HCT116 (cell line): Measurements from ENCODE around the gene RPH3AL. TPM values are rescaled to one million over a fixed set of nuclear protein-coding genes. Genes with fewer than 3 reads are reported as not detected.
"Not testable (repeated sequence)": the region's sequence is repeated elsewhere in the genome, so short reads cannot be mapped to it uniquely, and the experiment has no call there.

Experiments
- ATAC-seq: fragments of 200-7000 bp; cut with Tn5 transposase; 2 replicates; pipeline ENCODE4 v1.9.1; 2020; ENCODE audit warnings: mild to moderate bottlenecking, moderate library complexity
- BruUV-seq: library from RNA; stranded (reverse); fragments of 400-500 nt; replicated peaks from 2 replicates; lab custom pipeline; 2021; lab: Mats Ljungman, UMichigan
- CTCF ChIA-PET: fragments of 300-600 bp; sonication (Branson Sonifier 250); formaldehyde crosslinking; loops from one replicate; lab custom pipeline; 2021; ENCODE audit warnings: antibody characterized with exemption; lab: Charles Lee
- POLR2A ChIA-PET: fragments of 300-600, 350-600 bp; sonication (Branson Sonifier 250); formaldehyde crosslinking; loops from one replicate; lab custom pipeline; 2021; ENCODE audit warnings: antibody characterized with exemption; lab: Charles Lee
- RAD21 ChIA-PET, 2 experiments: fragments of 300-600 bp; sonication (Branson Sonifier 250); formaldehyde crosslinking; loops; one replicate each; lab custom pipeline; 2023; ENCODE audit warnings: low total read pairs in 2 of 2; ENCODE audit not compliant: uncharacterized antibody in 2 of 2, unreplicated experiment in 2 of 2, low non-redundant PET in 1 of 2; lab: Charles Lee
- DNase-seq: peaks from one replicate; pipeline ENCODE4 v3.0.0-alpha.2; 2010; ENCODE audit warnings: low read depth, low spot score
- H2AFZ ChIP-seq: fragments of 200-600 bp; shearing (Covaris generic), sonication (generic); 2 replicates; pipeline ENCODE4 v1.6.1; 2017; ENCODE audit warnings: low read depth, mixed run types, mixed read lengths, antibody characterized with exemption, low read length; ENCODE audit not compliant: poor library complexity, severe bottlenecking
- H3K27ac ChIP-seq: 2 replicates; pipeline ENCODE4 v1.5.1; 2012; ENCODE audit warnings: low read depth, low read length
- H3K27me3 ChIP-seq: fragments of 200-600 bp; sonication (generic); 2 replicates; pipeline ENCODE4 v1.6.1; 2016; ENCODE audit warnings: mixed run types, low read length, mixed read lengths; ENCODE audit not compliant: insufficient read depth
- H3K36me3 ChIP-seq, 2 experiments: fragments of 200-500 bp in 1 of 2; fragments of 200-600 bp in 1 of 2; sonication (Bioruptor generic) in 1 of 2; sonication (generic) in 1 of 2; 2 replicates each; pipeline versions ENCODE4 v1.5.1 to v1.6.1; 2014 to 2016; ENCODE audit warnings: low read length in 2 of 2, inconsistent platforms in 1 of 2, mixed read lengths in 1 of 2, mixed run types in 1 of 2; ENCODE audit not compliant: insufficient read depth in 2 of 2, control insufficient read depth in 1 of 2
- H3K4me1 ChIP-seq, 2 experiments: fragments of 200-600 bp in 1 of 2; sonication (generic) in 1 of 2; 2 replicates each; pipeline versions ENCODE4 v1.5.1 to v1.6.1; 2012 to 2017; ENCODE audit warnings: low read length in 2 of 2, inconsistent platforms in 1 of 2, mild to moderate bottlenecking in 1 of 2, mixed read lengths in 1 of 2, mixed run types in 1 of 2, moderate library complexity in 1 of 2; ENCODE audit not compliant: insufficient read depth in 2 of 2, control insufficient read depth in 1 of 2
- H3K4me2 ChIP-seq: fragments of 200-600 bp; sonication (generic); 2 replicates; pipeline ENCODE4 v1.6.1; 2017; ENCODE audit warnings: mixed run types, low read length, mixed read lengths
- H3K4me3 ChIP-seq, 2 experiments: fragments of 200-600 bp in 1 of 2; sonication (generic) in 1 of 2; replicated peaks in 1 of 2; 2 replicates each; pipeline ENCODE4 v1.5.1; 2011 to 2016; ENCODE audit warnings: low read length in 2 of 2, control low read depth in 1 of 2, low read depth in 1 of 2, mild to moderate bottlenecking in 1 of 2, mixed read lengths in 1 of 2, mixed run types in 1 of 2
- H3K79me2 ChIP-seq: fragments of 200-600 bp; sonication (generic); 2 replicates; pipeline ENCODE4 v1.6.1; 2017; ENCODE audit warnings: mild to moderate bottlenecking, mixed run types, low read length, moderate library complexity, mixed read lengths; ENCODE audit not compliant: insufficient read depth
- H3K9ac ChIP-seq: fragments of 200-600 bp; sonication (generic); 2 replicates; pipeline ENCODE4 v1.6.1; 2016; ENCODE audit warnings: low read length, mixed read lengths
- H3K9me2 ChIP-seq: fragments of 200-600 bp; sonication (generic), shearing (Covaris generic); 2 replicates; pipeline ENCODE4 v1.6.1; 2017; ENCODE audit warnings: mixed run types, mild to moderate bottlenecking, moderate library complexity; ENCODE audit not compliant: insufficient read depth
- H3K9me3 ChIP-seq, 2 experiments: fragments of 200-500 bp in 1 of 2; fragments of 200-600 bp in 1 of 2; sonication (Bioruptor generic) in 1 of 2; sonication (generic) in 1 of 2; 2 replicates each; pipeline ENCODE4 v1.6.1; 2014 to 2017; ENCODE audit warnings: low read length in 2 of 2, mixed read lengths in 2 of 2, inconsistent platforms in 1 of 2, low read depth in 1 of 2, mild to moderate bottlenecking in 1 of 2, mixed run types in 1 of 2, moderate library complexity in 1 of 2; ENCODE audit not compliant: control insufficient read depth in 1 of 2, insufficient read depth in 1 of 2
- H4K20me1 ChIP-seq: fragments of 200-600 bp; sonication (generic), shearing (Covaris generic); 2 replicates; pipeline ENCODE4 v1.6.1; 2017; ENCODE audit warnings: mixed run types, mild to moderate bottlenecking, moderate library complexity; ENCODE audit not compliant: insufficient read depth
- ATF3 ChIP-seq: IDR thresholded peaks from 2 replicates; pipeline ENCODE4 v1.6.1; 2012
- CTCF ChIP-seq, 3 experiments: fragments of 200-600 bp in 1 of 3; sonication (generic) in 1 of 3; IDR thresholded peaks in 2 of 3; conservative IDR thresholded peaks in 1 of 3; 2 replicates each; pipeline ENCODE4 v1.5.1; 2012 to 2017; ENCODE audit warnings: low read depth in 2 of 3, low read length in 2 of 3, antibody characterized with exemption in 1 of 3, borderline replicate concordance in 1 of 3, control low read depth in 1 of 3, mild to moderate bottlenecking in 1 of 3, mixed read lengths in 1 of 3, mixed run types in 1 of 3, moderate library complexity in 1 of 3; ENCODE audit not compliant: insufficient read depth in 1 of 3
- ELF1 ChIP-seq: IDR thresholded peaks from 2 replicates; pipeline ENCODE4 v1.6.1; 2012; ENCODE audit warnings: low read depth, borderline replicate concordance
- EZH2phosphoT487 ChIP-seq: fragments of 200-600 bp; IDR thresholded peaks from 2 replicates; pipeline ENCODE4 v1.6.1; 2018; ENCODE audit warnings: antibody characterized with exemption, borderline replicate concordance
- RAD21 ChIP-seq: IDR thresholded peaks from 2 replicates; pipeline ENCODE4 v1.6.1; 2012; ENCODE audit warnings: low read depth, mild to moderate bottlenecking
- YY1 ChIP-seq: IDR thresholded peaks from 2 replicates; pipeline ENCODE4 v1.6.1; 2011; ENCODE audit warnings: low read length, low read depth, moderate library complexity, mild to moderate bottlenecking; ENCODE audit not compliant: insufficient replicate concordance; ENCODE audit errors: extremely low read depth
- ZFX ChIP-seq: fragments of 450-650 bp; IDR thresholded peaks from 2 replicates; pipeline ENCODE4 v1.6.1; 2017
- intact Hi-C: fragments of 100-400 bp; cut with micrococcal nuclease; formaldehyde crosslinking; loops from 2 replicates; pipeline ENCODE4 v1.10.0; 2022
- total RNA-seq: library from RNA; stranded (reverse); gene quantifications from one replicate; pipeline ENCODE4 v1.2.1, GENCODE V29; 2021; ENCODE audit not compliant: unreplicated experiment

RPH3AL gene
- total RNA-seq, 1 experiment from 2014 or later = 17.0 TPM

- no peaks in the 10 kb centered on the region for H3K27me3 ChIP-seq
- no peak overlapping the region for H3K4me3 ChIP-seq
- ATAC-seq (no peak), DNase-seq (no peak)
- POLR2A ChIA-PET = no interaction called here
- intact Hi-C loops = no loop called here
- CTCF ChIA-PET = no interaction called here
- no TSS peak for BruUV-seq
- no peaks in the 10 kb centered on the region for H3K9me2 ChIP-seq
- no peak overlapping the region for H3K4me2 ChIP-seq
- H3K36me3 ChIP-seq = no peaks in the 10 kb centered on the region
- no peak overlapping the region for H2AFZ ChIP-seq
- H4K20me1 ChIP-seq = no peaks in the 10 kb centered on the region
- H3K27ac ChIP-seq = no peak overlapping the region
- H3K9ac ChIP-seq = no peak overlapping the region
- TF ChIP-seq RAD21 (no peak), YY1 (no peak), CTCF (IDR thresholded peaks at IDR 0.05 in 2 of 3, conservative IDR thresholded peaks at IDR 0.05 in 1 of 3; ENCODE audit: borderline replicate concordance in 1 of 3, insufficient read depth in 1 of 3, low read depth in 2 of 3, low read length in 2 of 3) (no peak), ZFX (no peak), ELF1 (no peak), EZH2phosphoT487 (no peak), ATF3 (no peak)
- no peaks in the 10 kb centered on the region for H3K4me1 ChIP-seq
- H3K9me3 ChIP-seq = no peaks in the 10 kb centered on the region
- no peaks in the 10 kb centered on the region for H3K79me2 ChIP-seq
- RAD21 ChIA-PET = no interaction called here
Measured at GRCh38 chr17:206941-207560, 145.6 kb downstream of the RPH3AL start.

GRCh38 chr17:206484-206883 is 146.1 kb downstream of the RPH3AL start:
- ATAC-seq, RAD21 ChIA-PET, intact Hi-C loops, H3K36me3 ChIP-seq, POLR2A ChIA-PET, DNase-seq, H3K79me2 ChIP-seq, H3K4me1 ChIP-seq, CTCF ChIA-PET, H3K27me3 ChIP-seq, H3K4me3 ChIP-seq, BruUV-seq, H4K20me1 ChIP-seq, H3K4me2 ChIP-seq, H3K9me3 ChIP-seq, H2AFZ ChIP-seq, H3K9ac ChIP-seq, H3K9me2 ChIP-seq, H3K27ac ChIP-seq: not testable (repeated sequence)
